Left forelimb (tissue), 1 donor: ENCODE results near the gene SHLD1.
"Not testable (repeated sequence)": the region's sequence is repeated elsewhere in the genome, so short reads cannot be mapped to it uniquely, and the experiment has no call there.

ENCODE experiments used
- DNase-seq: peaks from one replicate; pipeline ENCODE4 v3.0.0-alpha.2; 2018; ENCODE audit warnings: low spot score

Gene SHLD1

GRCh38 chr20:5735845-5736510 is 14.2 kb upstream of the SHLD1 start:
- DNase-seq = no peak

DNA sequence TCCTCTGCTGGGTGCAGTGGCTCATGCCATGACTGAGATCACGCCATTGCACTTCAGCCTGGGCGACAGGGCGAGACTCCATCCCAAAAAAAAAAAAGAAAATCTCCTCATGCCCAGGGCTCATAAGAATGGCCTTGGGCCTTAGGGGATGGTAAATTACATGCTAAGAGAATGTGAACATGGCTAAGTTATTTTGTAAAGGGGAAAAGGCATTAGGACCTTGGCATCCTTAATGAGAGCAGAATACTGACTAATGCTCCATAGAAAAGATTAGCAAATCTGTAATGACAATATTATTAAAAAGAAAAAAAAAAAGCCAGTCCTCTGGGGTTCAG is 12.6 kb upstream of the SHLD1 start:
- no peak for DNase-seq

DNA sequence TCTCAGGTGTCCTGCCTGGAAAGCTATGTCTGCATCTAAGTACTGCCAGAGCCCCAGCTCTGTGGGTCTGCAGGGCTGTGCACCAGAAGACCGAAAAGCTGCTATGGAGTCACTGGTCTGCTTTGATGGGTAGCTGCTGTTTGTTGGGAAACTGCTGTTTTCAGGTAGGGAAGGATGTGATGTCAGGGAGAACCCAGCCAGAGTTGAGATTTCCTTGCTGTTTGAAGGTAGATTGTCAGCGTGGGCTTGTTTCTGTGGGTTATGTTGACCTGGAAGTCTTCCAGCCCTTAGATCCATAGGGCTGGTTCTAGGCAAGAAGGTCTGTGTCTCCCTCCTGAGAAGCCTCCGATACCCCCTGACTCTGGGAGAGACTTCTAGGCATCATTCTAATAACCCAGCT is 12.2 kb upstream of the SHLD1 start:
- DNase-seq = no peak

- DNase-seq = not testable (repeated sequence)
Measured at GRCh38 chr20:5740643-5741042, 9.6 kb upstream of the SHLD1 start.

GRCh38 chr20:5741089-5741488 is 9.1 kb upstream of the SHLD1 start:
- DNase-seq = no peak

DNA sequence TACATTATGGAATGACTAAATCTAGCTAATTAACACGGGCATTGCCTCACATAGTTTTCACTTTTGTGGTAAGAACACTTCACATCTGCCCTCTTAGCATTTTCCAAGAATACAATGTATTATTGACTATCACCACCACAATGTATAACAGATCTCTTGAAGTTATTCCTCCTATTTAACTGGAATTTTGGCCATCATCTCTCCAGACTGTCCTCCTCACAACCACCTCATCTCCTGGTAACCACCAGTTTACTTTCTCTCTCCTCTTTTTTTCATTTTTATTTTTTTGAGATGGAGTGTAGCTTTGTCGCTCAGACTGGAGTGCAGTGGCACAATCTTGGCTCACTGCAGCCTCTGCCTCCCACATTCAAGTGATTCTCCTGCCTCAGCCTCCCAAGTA is 8.2 kb upstream of the SHLD1 start:
- DNase-seq = no peak

DNA sequence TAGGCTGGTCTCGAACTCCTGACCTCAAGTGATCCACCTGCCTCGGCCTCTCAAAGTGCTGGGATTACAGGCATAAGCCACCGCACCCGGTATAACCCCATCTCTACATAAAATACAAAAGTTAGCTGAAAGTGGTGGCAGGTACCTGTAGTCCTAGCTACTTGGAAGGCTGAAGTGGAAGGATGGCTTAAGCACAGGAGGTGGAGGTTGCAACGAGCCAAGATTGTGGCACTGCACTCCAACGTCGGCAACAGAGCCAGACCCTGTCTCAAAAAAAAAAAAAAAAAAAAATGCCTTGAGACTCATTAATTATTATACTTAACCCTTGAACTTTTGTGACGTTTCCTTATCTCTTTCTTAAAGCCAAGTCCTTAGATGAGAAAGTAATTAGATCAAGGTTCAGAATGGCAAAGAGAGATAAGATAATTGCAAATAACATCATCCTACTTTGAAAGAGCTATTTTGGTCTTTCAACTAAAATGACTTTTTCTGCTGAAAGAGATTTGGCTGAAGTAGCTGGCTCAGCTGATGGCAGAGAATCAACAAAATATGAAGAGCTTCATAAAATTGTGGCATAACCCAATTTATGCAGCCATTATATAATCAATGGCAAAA is 4.7 kb upstream of the SHLD1 start:
- DNase-seq = no peak

- no peak for DNase-seq
Measured at GRCh38 chr20:5746064-5746463, 4.1 kb upstream of the SHLD1 start.

- DNase-seq = no peak
Measured at GRCh38 chr20:5748246-5748645, 2.0 kb upstream of the SHLD1 start.

DNA sequence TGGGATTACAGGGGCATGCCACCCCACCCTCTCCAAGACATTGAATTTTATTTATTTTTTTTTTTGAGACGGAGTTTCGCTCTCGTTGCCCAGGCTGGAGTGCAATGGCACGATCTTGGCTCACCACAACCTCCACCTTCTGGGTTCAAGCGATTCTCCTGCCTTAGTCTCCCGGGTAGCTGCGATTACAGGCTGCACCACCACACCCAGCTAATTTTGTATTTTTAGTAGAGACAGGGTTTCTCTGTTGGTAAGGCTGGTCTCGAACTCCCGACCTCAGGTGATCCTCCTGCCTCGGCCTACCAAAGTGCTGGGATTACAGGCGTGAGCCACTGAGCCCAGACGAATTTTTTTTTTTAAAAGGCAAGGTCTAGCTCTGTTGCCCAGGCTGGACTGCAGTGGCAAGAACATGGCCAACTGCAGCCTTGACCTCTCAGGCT is 669 bp upstream of the SHLD1 start:
- not testable (repeated sequence) for DNase-seq

DNA sequence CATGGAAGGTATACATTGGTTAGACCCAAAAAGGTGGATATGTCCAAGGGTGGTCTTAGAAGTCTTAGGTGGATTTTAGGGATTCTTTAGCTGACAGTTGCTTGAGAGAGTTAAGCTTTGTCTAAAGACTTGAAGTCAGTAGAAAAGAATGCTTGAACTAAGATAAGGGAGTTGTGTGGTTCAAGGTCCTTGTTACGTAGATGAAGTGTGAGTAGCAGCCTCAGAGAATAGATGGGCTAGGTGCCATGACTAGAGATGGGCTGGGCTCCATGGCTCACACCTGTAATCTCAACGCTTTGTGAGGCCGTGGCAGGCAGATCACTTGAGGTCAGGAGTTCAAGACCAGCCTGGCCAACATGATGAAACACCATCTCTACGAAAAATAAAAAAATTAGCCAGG is 1.7 kb downstream of the SHLD1 start:
- DNase-seq = no peak

- DNase-seq = no peak
Measured at GRCh38 chr20:5753814-5754213, 3.6 kb downstream of the SHLD1 start.

- no peak for DNase-seq
Measured at GRCh38 chr20:5757949-5758348, 7.7 kb downstream of the SHLD1 start.

DNA sequence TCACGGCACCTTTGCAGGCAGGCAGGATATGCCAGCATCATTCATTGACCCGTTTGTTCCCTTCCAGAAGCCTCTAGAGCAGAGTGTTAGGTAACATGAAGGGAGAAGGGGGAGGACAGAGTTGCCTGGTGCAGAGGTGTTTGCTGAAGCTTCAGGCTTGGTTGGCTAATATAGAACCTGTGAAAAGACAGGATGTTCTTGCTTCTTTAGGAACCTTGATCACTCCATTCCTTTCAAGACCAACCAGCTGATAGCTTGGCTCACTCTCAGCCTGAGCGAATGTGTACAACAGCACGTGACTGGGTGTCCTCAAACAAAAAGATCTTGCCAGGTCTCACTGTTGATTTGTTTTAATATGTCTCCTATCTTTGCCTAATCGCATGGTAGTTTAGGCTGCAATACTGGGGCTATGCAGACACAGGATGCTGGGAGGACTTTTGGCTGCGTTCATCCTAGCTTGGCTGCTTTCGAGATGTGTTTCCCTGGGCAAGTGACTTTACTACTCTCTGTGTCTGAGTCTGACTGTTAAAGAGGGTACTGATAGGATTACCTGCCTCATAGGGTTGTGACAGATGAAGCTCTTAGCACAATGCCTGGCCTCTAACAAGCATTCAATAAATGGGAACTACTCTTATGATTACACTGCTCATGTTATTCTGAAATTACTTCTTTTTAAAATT is 16.0 kb downstream of the SHLD1 start:
- DNase-seq = no peak

DNA sequence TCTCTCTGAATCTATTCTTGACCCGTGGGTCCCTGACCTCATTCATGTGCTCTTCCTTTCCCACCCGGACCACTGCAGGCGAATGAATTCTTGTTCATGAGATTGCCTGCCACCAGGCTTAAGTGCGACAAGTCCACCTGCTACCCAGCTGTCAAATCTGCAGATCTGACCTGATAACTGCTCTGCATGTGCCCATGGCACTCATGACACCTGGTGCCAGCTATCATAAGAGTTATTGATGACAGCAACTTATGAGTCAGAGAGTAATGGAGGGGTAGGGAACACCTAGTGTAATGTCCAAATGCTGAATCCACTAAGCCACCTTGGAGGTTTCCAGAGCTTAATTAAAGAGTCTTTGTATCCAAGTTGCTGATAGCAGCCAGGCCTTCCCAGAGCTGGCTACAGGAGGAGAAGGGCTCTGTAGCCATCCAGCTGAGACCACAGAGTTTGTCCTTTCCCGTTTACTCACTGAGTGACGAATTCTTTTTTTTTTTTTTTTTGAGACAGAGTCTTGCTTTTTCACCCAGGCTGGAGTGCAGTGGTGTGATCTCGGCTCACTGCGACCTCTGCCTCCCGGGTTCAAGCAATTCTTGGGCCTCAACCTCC is 17.4 kb downstream of the SHLD1 start:
- no peak for DNase-seq

GRCh38 chr20:5770231-5770986 is 20.2 kb downstream of the SHLD1 start:
- no peak for DNase-seq

DNA sequence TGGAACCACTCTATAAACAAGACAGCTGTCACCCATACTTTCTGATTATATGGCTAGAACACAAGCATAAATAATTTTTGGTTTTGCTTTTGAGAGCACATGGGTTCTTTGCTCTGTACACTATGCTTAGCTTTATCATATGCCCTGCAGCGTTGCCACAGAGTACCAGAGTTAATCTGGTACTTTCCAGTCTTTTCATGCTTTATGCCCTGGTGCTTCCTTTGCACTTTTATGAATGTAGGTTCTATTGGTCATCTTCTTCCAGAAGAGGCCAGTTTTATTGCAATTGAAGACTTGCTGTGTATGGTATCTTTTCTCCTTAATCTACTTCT is 20.8 kb downstream of the SHLD1 start:
- DNase-seq = no peak

DNA sequence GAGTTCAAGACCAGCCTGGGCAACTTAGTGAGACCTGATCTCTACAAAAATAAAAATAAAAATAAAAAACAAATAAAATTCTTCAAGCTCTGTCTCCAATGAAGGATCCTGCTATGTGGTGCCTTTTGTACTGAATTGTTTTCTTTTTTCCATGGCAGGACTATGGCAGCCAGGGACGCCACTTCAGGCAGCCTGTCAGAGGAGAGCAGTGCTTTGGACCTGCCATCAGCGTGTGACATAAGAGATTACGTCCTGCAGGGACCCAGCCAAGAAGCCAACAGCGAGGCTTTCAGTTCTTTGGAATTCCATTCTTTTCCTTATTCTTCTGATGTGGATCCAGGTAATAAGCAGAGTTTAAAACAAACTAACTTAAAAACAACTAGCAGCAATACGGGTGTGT is 22.5 kb downstream of the SHLD1 start:
- DNase-seq = no peak

GRCh38 chr20:5773589-5773988 is 23.4 kb downstream of the SHLD1 start:
- DNase-seq = no peak

- DNase-seq = no peak
Measured at GRCh38 chr20:5776077-5776476, 25.9 kb downstream of the SHLD1 start.

DNA sequence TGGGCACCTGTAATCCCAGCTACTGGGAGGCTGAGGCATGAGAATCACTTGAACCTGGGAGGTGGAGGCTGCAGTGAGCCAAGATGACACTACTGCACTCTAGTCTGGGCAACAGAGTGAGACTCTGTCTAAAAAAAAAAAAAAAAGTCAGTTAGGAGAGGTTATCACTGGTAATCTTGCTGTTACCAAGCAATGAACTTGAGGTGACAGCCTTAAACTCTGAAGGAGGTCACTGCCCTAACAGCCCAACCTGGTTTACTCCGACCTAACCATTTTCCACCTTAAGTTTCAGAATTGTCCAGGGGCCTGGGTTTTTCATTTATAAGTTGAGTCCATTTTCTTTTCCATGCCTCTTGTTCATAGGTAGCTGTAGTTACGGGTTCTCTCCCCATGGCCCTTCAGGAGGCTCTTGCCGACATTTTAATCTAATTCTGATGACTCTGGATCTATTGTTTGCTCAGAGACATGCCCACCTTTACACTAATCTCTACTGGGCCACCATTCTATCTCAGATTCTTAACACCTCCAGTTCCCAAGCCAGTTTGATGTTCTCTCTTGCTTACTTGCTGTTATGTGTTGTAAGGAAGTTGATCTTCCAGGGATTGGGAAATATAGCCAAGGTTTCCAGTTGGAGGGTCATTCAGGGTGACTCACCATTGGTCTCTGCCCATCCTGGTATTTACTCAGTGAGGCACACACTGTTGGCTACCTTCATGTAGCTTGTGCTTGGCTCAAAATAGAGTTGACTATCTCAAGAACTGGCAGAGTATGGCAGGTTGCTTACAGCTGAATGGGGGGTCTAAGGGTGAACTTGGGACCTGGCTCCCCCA is 29.1 kb downstream of the SHLD1 start:
- no peak for DNase-seq

GRCh38 chr20:5780846-5781217 is 30.6 kb downstream of the SHLD1 start:
- no peak for DNase-seq
